Measurements from ENCODE around the gene PDGFC. TPM values are rescaled to one million over a fixed set of nuclear protein-coding genes. Genes with fewer than 3 reads are reported as not detected.

PDGFC gene
- total RNA-seq, 1 experiment from 2014 or later: 9.8 TPM

DNA sequence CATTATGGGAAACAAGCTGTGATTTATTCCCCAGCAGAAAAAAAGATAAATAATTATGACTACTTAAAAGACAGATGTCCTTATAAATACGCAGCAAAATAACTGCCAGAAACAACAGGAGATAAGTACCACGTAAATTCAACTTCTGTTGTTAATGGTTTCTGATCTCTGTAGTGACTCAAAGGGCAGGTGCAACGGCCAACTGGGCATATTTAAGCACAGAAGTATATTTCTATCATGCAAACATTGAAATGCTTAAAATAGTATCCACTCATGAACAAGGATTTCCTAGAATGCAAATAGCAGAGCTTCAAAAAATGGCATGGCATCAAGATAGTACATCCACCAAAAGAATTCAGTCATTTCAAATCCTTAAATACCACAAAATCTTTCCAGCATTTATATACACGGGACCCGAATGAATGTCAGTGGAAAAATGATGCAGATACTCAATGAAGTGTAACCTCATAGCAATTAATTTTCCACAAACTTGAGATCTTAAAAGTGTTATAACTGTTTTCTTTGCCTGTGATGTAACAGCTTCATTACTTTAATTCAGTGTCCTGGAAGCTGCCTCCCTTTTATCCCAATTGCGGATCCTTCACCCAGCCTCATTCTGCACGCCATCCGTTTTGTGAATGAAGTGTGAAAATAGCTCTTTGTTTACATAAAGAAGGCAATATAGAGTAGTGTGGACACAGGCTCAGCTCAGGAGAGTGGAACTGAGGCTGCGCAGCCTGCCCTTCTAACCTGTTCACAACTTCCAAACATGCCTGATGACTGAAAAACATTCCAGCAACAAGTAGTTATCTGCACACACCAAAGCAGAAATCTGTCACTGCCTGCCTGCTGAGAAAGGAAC lies 10.2 kb downstream of the PDGFC start:
- CTCF ChIA-PET: no interaction called here
- peaks cover 3 to 12% of the 10 kb centered on the region in 2 experiments; a peak in 3 of 4 replicates for H3K4me1 ChIP-seq (ENCODE audit: control insufficient read depth in 1 of 2, insufficient read depth in 2 of 2, low read length in 2 of 2)

More for the DNA sequence above, 10.2 kb downstream of the PDGFC start:
- no peaks in the 10 kb centered on the region for H3K27me3 ChIP-seq (ENCODE audit: insufficient read depth, low read length)
- intact Hi-C loops (cut with micrococcal nuclease): loop anchor here (10.0 kb wide), 1 partner anchor 187 kb away; no protein-coding TSS in a partner anchor
- no peak overlapping the region for H2AFZ ChIP-seq (ENCODE audit: low read depth, low read length, poor library complexity, severe bottlenecking)
- H3K4me2 ChIP-seq (ENCODE audit: low read length): no peak overlapping the region
- H3K9me3 ChIP-seq (ENCODE audit: control insufficient read depth in 1 of 2, insufficient read depth in 1 of 2, low read depth in 1 of 2, low read length in 2 of 2): no peaks in the 10 kb centered on the region
- no peak for ATAC-seq
- no TSS peak for BruUV-seq (replicated peaks)
- no peaks in the 10 kb centered on the region for H3K36me3 ChIP-seq (ENCODE audit: control insufficient read depth in 1 of 2, insufficient read depth in 2 of 2, low read length in 2 of 2)
- no peaks in the 10 kb centered on the region for H3K9me2 ChIP-seq (ENCODE audit: insufficient read depth)
- TF ChIP-seq, protein P1, sequence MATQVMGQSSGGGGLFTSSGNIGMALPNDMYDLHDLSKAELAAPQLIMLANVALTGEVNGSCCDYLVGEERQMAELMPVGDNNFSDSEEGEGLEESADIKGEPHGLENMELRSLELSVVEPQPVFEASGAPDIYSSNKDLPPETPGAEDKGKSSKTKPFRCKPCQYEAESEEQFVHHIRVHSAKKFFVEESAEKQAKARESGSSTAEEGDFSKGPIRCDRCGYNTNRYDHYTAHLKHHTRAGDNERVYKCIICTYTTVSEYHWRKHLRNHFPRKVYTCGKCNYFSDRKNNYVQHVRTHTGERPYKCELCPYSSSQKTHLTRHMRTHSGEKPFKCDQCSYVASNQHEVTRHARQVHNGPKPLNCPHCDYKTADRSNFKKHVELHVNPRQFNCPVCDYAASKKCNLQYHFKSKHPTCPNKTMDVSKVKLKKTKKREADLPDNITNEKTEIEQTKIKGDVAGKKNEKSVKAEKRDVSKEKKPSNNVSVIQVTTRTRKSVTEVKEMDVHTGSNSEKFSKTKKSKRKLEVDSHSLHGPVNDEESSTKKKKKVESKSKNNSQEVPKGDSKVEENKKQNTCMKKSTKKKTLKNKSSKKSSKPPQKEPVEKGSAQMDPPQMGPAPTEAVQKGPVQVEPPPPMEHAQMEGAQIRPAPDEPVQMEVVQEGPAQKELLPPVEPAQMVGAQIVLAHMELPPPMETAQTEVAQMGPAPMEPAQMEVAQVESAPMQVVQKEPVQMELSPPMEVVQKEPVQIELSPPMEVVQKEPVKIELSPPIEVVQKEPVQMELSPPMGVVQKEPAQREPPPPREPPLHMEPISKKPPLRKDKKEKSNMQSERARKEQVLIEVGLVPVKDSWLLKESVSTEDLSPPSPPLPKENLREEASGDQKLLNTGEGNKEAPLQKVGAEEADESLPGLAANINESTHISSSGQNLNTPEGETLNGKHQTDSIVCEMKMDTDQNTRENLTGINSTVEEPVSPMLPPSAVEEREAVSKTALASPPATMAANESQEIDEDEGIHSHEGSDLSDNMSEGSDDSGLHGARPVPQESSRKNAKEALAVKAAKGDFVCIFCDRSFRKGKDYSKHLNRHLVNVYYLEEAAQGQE (IDR thresholded peaks at IDR 0.05; ENCODE audit: low read depth): no peak
- no peak for TF ChIP-seq JUND (IDR thresholded peaks at IDR 0.05)
- RAD21 ChIA-PET (ENCODE audit: low non-redundant PET in 1 of 2, low total read pairs in 2 of 2, uncharacterized antibody in 2 of 2, unreplicated experiment in 2 of 2): no interaction called here
- H4K20me1 ChIP-seq (ENCODE audit: insufficient read depth): no peaks in the 10 kb centered on the region
- POLR2A ChIA-PET: no interaction called here
- no peaks in the 10 kb centered on the region; the same call in 1 of the 2 replicates for H3K79me2 ChIP-seq (ENCODE audit: insufficient read depth, low read length)
- no peak overlapping the region for H3K9ac ChIP-seq (ENCODE audit: low read length)
- H3K27ac ChIP-seq (ENCODE audit: low read depth, low read length): no peak overlapping the region
- H3K4me3 ChIP-seq (replicated peaks in 1 of 2; ENCODE audit: low read depth in 1 of 2, low read length in 2 of 2): no peak overlapping the region
- no peak for DNase-seq (ENCODE audit: low read depth, low spot score)
